HG02870 (cell line): ENCODE data around the gene SLC16A3.

Experiments
- ATAC-seq: cut with Tn5 transposase; IDR thresholded peaks from one replicate; pipeline ENCODE4 v1.9.1; 2021; ENCODE audit warnings: mild to moderate bottlenecking, moderate library complexity; ENCODE audit not compliant: unreplicated experiment

The SLC16A3 gene

GRCh38 chr17:82235056-82235774 lies 6.4 kb downstream of the SLC16A3 start:
- no peak for ATAC-seq

GRCh38 chr17:82235775-82236141 lies 6.9 kb downstream of the SLC16A3 start:
- ATAC-seq, result no peak

GRCh38 chr17:82236142-82236971 lies 7.5 kb downstream of the SLC16A3 start:
- ATAC-seq, result no peak

GRCh38 chr17:82237083-82237745 lies 8.4 kb downstream of the SLC16A3 start:
- ATAC-seq, result no peak

- no peak for ATAC-seq
These were observed 9.1 kb downstream of the SLC16A3 start for GRCh38 chr17:82237746-82238471.

- no peak for ATAC-seq
These were observed 9.8 kb downstream of the SLC16A3 start for GRCh38 chr17:82238472-82239201.

GRCh38 chr17:82239401-82239925 lies 10.6 kb downstream of the SLC16A3 start:
- no peak for ATAC-seq

GRCh38 chr17:82239926-82240505 lies 11.2 kb downstream of the SLC16A3 start:
- ATAC-seq, result no peak

GRCh38 chr17:82240506-82241182 lies 11.8 kb downstream of the SLC16A3 start:
- no peak for ATAC-seq

GRCh38 chr17:82241183-82241925 lies 12.5 kb downstream of the SLC16A3 start:
- no peak for ATAC-seq

- ATAC-seq, result no peak
These were observed 13.3 kb downstream of the SLC16A3 start for GRCh38 chr17:82241926-82242697.

GRCh38 chr17:82242698-82242976 lies 13.8 kb downstream of the SLC16A3 start:
- no peak for ATAC-seq

- ATAC-seq, result no peak
These were observed 14.3 kb downstream of the SLC16A3 start for GRCh38 chr17:82242977-82243647.

- no peak for ATAC-seq
These were observed 15.0 kb downstream of the SLC16A3 start for GRCh38 chr17:82243648-82244412.

GRCh38 chr17:82244413-82245133 lies 15.7 kb downstream of the SLC16A3 start:
- no peak for ATAC-seq
